OCI-M1 (cell line): ENCODE data around the gene GRIN3A.
"Not testable (repeated sequence)": the region's sequence is repeated elsewhere in the genome, so short reads cannot be mapped to it uniquely, and the experiment has no call there.

Experiments used
- DNase-seq: peaks from one replicate; lab custom pipeline; 2025; lab: John Stamatoyannopoulos, UW

Gene GRIN3A

DNA sequence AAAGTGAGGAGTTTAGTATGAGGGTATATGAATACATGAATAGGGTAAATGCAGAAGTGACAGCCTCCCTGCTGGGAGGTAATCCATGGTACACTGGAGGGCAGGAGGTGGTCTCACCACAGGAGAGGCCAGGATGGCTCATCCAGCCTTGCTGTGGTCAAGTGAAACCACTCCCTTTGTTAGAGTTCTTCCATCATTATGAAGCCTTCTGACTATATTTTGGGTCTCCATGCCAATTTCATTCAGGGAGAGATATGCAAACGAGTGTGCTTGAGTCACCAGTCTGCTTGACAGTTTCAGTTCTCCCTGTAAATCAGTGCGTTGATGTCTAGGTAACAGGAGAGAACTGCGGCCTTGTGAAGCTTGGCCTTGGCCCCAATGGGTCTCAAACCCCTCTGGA is 160.1 kb downstream of the GRIN3A start:
- DNase-seq: peak; percentile 35

DNA sequence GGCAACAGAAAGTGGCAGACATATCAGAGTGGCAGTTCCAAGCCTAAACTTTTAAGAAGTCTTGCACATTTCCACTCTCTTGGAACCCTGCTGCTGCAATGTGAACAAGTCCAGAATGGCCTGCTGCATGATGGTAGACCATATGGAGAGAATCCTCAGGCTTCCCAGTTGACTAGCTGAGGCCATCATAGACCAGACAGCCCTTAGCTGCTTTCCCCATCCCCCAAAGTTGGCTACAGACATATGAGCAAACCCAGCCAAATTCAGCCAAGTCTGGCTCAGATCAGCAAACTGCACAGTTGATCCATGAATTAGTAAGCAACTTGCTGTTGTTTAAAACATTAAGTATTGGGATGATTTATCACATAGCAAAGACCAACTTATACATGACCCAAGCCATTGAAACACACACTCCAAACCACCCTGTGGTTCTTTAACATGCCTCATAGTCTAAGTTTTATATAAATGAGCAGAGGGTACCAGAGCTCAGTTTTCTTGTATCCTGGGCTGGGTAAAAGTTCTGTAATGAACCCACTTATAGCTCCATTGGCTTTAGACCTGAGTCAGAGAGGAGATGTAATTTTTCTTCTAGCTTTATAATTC is 163.6 kb downstream of the GRIN3A start:
- DNase-seq: no peak

DNA sequence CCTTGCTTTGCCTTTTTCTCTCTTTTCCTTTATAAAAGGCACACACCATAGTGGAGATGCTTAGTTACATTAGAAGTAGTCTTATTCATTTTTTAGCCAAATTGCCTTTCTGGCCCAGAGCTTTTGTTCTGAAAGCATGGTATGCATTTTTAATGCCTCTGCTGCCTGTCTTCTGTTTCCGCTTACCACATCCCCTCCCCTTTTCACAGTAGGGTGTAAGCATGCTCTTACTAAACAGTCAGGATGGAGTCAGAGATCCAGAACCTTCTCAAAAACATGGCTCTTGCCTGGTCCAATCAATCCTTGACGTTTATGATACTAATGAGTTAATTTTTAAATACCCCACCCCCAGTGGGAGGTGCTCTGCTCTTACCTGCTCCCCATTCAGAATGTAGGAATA is 166.1 kb downstream of the GRIN3A start:
- no peak for DNase-seq

GRCh38 chr9:101571114-101571513 is 167.3 kb downstream of the GRIN3A start:
- DNase-seq: peak; percentile 42

DNA sequence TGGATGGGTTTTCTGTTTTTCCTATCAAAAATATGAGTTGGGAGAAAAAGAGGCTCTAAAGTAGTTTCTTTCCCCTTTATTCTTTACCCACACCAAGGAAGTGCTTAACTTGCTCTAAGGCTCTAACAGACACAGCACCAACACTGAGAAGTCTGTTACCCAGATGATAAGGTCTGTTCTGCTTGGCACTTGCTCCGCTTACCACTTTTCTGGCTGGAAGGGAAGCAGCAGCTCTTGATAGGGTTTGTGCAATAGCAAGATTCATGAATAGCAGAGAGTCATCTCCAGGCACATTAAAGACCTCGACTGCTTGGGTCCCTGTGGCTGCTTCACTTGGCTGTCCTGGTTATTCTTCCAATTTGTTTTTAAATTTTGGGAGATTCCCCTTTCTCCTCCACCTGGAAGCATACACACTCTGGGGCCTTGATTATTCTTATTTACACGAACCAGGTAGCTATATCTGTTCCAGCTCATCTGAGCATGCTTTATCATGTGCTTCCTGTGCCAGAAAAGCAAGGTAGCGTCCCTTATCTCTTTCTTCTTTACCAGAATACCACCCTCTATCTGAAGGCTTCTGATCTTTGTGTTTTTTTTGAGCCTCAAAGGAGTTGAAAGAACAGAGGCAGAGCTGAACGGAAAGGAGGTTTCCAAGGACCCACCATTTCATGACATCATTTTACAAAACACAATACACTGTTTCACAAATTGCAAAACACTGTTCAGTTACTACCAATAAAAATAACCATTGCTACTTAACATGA is 168.5 kb downstream of the GRIN3A start:
- DNase-seq: peak; percentile 93

GRCh38 chr9:101567725-101568350 is 170.6 kb downstream of the GRIN3A start:
- peak; percentile 10 for DNase-seq

DNA sequence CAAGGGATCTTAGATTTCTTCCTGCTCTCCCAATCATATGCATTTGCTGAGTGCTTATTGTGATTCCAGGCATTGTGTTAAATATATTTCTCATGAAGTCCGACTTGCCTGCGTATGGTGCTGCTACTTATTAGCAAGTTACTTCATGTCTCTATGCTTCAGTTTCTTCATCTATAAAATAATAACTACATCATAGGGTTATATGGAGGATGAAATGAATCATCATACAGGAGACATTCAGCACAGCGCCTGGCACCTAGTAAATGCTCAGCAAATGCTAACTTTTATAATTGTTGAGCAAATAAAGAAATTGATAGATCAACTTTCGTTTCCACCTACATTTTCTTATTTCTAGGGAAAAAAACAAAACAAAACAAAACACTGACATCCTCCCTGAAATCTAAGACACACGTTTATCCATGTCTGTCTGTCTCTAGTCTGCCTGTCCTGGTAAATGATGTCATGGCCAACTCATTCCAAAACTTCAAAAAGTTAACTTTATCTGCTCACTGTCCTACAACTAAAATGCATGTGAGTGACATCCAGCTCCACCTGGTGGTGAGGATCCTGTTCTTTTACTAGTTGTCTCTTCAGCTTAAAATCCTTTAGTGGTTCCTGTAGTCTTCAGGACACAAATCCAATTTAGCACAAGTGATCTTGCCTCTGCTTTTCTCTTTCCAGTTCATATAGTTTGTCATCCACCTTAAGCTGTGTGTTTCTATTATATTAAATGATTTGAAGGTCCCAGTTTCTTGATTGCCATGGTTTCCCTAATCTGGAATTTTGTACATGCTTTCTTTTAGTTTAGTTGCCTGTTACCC is 171.3 kb downstream of the GRIN3A start:
- peak; percentile 80 for DNase-seq

- DNase-seq: no peak
Measured at GRCh38 chr9:101564252-101564651, 174.2 kb downstream of the GRIN3A start.

DNA sequence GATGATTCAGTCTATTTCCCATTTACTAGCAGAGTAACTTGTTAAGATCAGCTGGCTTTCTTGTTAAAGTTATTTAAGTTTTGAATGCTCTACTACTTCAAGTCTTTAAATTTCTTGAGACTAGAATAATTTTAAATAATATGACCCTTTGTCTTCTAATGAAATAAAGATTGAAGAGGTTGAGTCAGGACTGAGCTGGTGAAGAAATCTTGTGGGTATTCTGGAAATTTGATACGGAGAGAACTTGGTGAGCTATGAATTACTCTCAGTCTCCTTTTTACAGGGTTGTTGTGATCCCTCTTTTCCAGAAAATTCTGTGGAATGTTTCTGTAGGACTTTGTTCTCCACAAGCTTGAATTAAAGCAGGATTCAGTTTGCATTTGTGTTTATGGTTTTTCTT is 175.5 kb downstream of the GRIN3A start:
- no peak for DNase-seq

DNA sequence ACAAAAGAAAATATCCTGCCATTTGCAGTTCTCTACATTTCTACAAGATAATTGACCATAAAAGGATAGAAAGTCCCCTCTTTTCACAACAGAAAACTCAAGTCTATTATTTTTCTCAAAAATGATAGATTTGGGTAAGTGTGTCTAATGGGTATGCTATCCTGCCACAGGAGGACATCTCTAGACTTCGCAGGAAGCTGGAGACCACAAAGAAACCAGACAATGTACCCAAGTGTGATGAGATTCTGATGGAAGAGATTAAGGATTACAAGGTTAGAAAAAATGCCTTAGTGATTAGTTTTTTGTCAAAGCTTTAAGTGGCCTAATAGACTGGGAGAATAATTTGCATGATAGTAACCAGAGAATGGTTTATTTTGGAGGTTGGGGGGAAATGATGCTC is 176.7 kb downstream of the GRIN3A start:
- no peak for DNase-seq

GRCh38 chr9:101549472-101550098 is 188.9 kb downstream of the GRIN3A start:
- not testable (repeated sequence) for DNase-seq

GRCh38 chr9:101543098-101543735 is 195.2 kb downstream of the GRIN3A start:
- DNase-seq: no peak

- DNase-seq: no peak
Measured at GRCh38 chr9:101540069-101540468, 198.4 kb downstream of the GRIN3A start.

- peak; percentile 33 for DNase-seq
Measured at GRCh38 chr9:101536938-101537337, 201.5 kb downstream of the GRIN3A start.

DNA sequence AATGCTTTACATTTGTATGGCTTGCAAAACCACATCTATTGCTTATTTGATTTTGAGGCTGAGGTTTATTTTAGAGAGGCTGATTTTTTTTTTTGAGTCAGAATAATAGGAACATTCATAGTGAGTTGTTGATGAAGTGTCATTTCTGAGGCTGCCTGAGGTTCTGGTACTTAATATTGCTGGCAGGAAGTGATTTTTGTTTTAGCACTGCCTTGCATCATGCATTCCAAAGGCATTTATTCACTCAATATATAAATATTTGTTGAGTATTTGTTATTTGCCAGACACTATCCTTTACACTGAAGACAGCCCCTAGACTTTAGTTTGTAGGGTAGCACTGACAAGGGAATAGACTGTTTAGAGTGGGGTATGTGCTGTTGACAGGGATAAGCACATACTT is 202.1 kb downstream of the GRIN3A start:
- no peak for DNase-seq

GRCh38 chr9:101533334-101534204 is 204.9 kb downstream of the GRIN3A start, which contains the start of gene RNF20:
TSS of gene RNF20 (plus strand) at chr9:101533853. CDS start at chr9:101535424, 1,571 bp downstream.
- peak; percentile 99 for DNase-seq

GRCh38 chr9:101530076-101530711 is 208.3 kb downstream of the GRIN3A start:
- peak; percentile 92 for DNase-seq

- no peak for DNase-seq
Measured at GRCh38 chr9:101528015-101528414, 210.4 kb downstream of the GRIN3A start.

- DNase-seq: no peak
Measured at GRCh38 chr9:101527066-101527465, 211.4 kb downstream of the GRIN3A start.

- no peak for DNase-seq
Measured at GRCh38 chr9:101524371-101524770, 214.1 kb downstream of the GRIN3A start.
